Endothelial cell (in vitro differentiated cells): ENCODE measurements around the gene MBD3L2B. TPM values are rescaled to one million over a fixed set of nuclear protein-coding genes. Genes with fewer than 3 reads are reported as not detected.

Experiments
- DNase-seq: peaks from one replicate; pipeline ENCODE4 v3.0.0; 2021; ENCODE audit warnings: low spot score
- H3K27ac Mint-ChIP-seq: one replicate; pipeline ENCODE4 v1.8.0; 2021; ENCODE audit warnings: mixed read lengths, inconsistent platforms; ENCODE audit not compliant: unreplicated experiment
- H3K27me3 Mint-ChIP-seq: one replicate; pipeline ENCODE4 v1.8.0; 2021; ENCODE audit warnings: mild to moderate bottlenecking, moderate library complexity, mixed read lengths, inconsistent platforms; ENCODE audit not compliant: unreplicated experiment
- H3K36me3 Mint-ChIP-seq: one replicate; pipeline ENCODE4 v1.8.0; 2021; ENCODE audit warnings: mild to moderate bottlenecking, low read depth, mixed read lengths, inconsistent platforms; ENCODE audit not compliant: unreplicated experiment
- H3K4me1 Mint-ChIP-seq: one replicate; pipeline ENCODE4 v1.8.0; 2021; ENCODE audit warnings: mild to moderate bottlenecking, mixed read lengths, inconsistent platforms; ENCODE audit not compliant: unreplicated experiment
- H3K4me3 Mint-ChIP-seq: one replicate; pipeline ENCODE4 v1.8.0; 2021; ENCODE audit warnings: mild to moderate bottlenecking, mixed read lengths, inconsistent platforms; ENCODE audit not compliant: unreplicated experiment
- H3K9me3 Mint-ChIP-seq: one replicate; pipeline ENCODE4 v1.8.0; 2021; ENCODE audit warnings: mixed read lengths, inconsistent platforms; ENCODE audit not compliant: unreplicated experiment
- total RNA-seq: library from RNA; stranded (reverse); fragmentation: NEBNext Ultra II Directional; extraction: Animal tissue kit (Norgen Biotek cat#: 25700); gene quantifications from one replicate; pipeline ENCODE4 v1.2.1, GENCODE V29; 2021; ENCODE audit not compliant: unreplicated experiment
- TF ChIP-seq, protein P1 (sequence below): fragments of 200-600 bp; sonication (generic); IDR thresholded peaks from one replicate; pipeline ENCODE4 v1.5.0; 2021; ENCODE audit warnings: antibody characterized with exemption; ENCODE audit not compliant: unreplicated experiment

The MBD3L2B gene
- total RNA-seq, 1 donor from 2014 or later: not detected

DNA sequence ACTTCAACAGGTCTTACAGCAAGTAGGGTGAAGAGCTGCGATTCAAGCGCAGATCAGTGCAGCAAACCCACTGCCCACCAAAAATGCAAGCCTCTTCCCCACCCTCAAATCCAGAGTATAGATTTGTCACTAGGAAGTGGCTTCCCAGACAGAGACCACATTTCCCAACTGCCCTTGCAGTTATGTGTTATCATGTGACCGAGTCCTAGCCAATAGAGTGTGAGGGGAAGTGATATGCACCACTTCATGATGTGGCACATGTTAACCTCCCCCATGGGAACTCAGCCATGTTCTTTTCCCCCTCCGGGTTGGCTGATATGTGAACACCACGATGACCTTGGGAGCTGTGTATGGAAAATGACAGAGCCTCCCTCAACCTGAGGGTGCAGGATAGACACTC is 50.8 kb downstream of the MBD3L2B start:
- no peak overlapping the region for H3K4me3 Mint-ChIP-seq
- peaks cover 4% of the 10 kb centered on the region for H3K36me3 Mint-ChIP-seq
- no peak overlapping the region for H3K27ac Mint-ChIP-seq
- no peak for DNase-seq
- H3K9me3 Mint-ChIP-seq: peaks cover 21% of the 10 kb centered on the region
- TF ChIP-seq, protein P1, sequence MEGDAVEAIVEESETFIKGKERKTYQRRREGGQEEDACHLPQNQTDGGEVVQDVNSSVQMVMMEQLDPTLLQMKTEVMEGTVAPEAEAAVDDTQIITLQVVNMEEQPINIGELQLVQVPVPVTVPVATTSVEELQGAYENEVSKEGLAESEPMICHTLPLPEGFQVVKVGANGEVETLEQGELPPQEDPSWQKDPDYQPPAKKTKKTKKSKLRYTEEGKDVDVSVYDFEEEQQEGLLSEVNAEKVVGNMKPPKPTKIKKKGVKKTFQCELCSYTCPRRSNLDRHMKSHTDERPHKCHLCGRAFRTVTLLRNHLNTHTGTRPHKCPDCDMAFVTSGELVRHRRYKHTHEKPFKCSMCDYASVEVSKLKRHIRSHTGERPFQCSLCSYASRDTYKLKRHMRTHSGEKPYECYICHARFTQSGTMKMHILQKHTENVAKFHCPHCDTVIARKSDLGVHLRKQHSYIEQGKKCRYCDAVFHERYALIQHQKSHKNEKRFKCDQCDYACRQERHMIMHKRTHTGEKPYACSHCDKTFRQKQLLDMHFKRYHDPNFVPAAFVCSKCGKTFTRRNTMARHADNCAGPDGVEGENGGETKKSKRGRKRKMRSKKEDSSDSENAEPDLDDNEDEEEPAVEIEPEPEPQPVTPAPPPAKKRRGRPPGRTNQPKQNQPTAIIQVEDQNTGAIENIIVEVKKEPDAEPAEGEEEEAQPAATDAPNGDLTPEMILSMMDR: no peak
- H3K4me1 Mint-ChIP-seq: no peaks in the 10 kb centered on the region
- H3K27me3 Mint-ChIP-seq: peaks cover 3% of the 10 kb centered on the region

GRCh38 chr19:6970021-6970420 is 51.2 kb downstream of the MBD3L2B start:
- Mint-ChIP-seq H3K4me1 (no peaks in the 10 kb centered on the region), H3K36me3 (peaks cover 4% of the 10 kb centered on the region), H3K9me3 (peaks cover 23% of the 10 kb centered on the region), H3K27ac (no peak overlapping the region), H3K27me3 (peaks cover 3% of the 10 kb centered on the region), H3K4me3 (no peak overlapping the region)
- TF ChIP-seq, protein P1: no peak
- no peak for DNase-seq

- DNase-seq: no peak
- TF ChIP-seq, protein P1: no peak
- H3K4me3 Mint-ChIP-seq: no peak overlapping the region
- peaks cover 3% of the 10 kb centered on the region for H3K27me3 Mint-ChIP-seq
- no peak overlapping the region for H3K27ac Mint-ChIP-seq
- no peaks in the 10 kb centered on the region for H3K4me1 Mint-ChIP-seq
- peaks cover 4% of the 10 kb centered on the region for H3K36me3 Mint-ChIP-seq
- peaks cover 25% of the 10 kb centered on the region for H3K9me3 Mint-ChIP-seq
Measured at GRCh38 chr19:6969490-6969889, 51.7 kb downstream of the MBD3L2B start.

Other genes with a start within 250 kb of the MBD3L2B start
- gene VAV1, start 248.7 kb downstream of the MBD3L2B start, total RNA-seq: not detected
- gene ADGRE1, start 133.9 kb downstream of the MBD3L2B start, total RNA-seq: not detected
- not detected for gene MBD3L5, start 9.1 kb upstream of the MBD3L2B start, total RNA-seq
- not detected for gene MBD3L4, start 18.7 kb upstream of the MBD3L2B start, total RNA-seq
- not detected for gene MBD3L2, start 27.9 kb upstream of the MBD3L2B start, total RNA-seq
- gene MBD3L3, start 37.2 kb upstream of the MBD3L2B start, total RNA-seq: not detected
- gene ZNF557, start 48.3 kb upstream of the MBD3L2B start, total RNA-seq: 10.3 TPM